IMR-90 (cell line): ENCODE data around the gene DEAF1. TPM values are rescaled to one million over a fixed set of nuclear protein-coding genes. Genes with fewer than 3 reads are reported as not detected.

Experiments used
- ATAC-seq: fragments of 200-7000 bp; cut with Tn5 transposase; 2 replicates; pipeline ENCODE4 v1.9.1; 2020; ENCODE audit warnings: low read depth, mild to moderate bottlenecking, moderate library complexity
- BruUV-seq: library from RNA; stranded (reverse); fragments of 400-500 nt; replicated peaks from 2 replicates; lab custom pipeline; 2021; lab: Mats Ljungman, UMichigan
- CTCF ChIA-PET: fragments of 300-600 bp; formaldehyde crosslinking; extraction: SDS; loops from one replicate; lab custom pipeline; 2021; ENCODE audit warnings: antibody characterized with exemption; lab: Yijun Ruan, JAX
- POLR2A ChIA-PET: fragments of 300-600 bp; sonication (Branson Sonifier 250); formaldehyde crosslinking; loops from one replicate; lab custom pipeline; 2022; ENCODE audit warnings: antibody characterized with exemption; ENCODE audit not compliant: unreplicated experiment; lab: Charles Lee
- DNase-seq: peaks from one replicate; pipeline ENCODE4 v3.0.0; 2013
- H2AFZ ChIP-seq: replicated peaks from 2 replicates; pipeline ENCODE3; 2013; ENCODE audit warnings: low read length, mild to moderate bottlenecking; ENCODE audit not compliant: poor library complexity
- H2AK5ac ChIP-seq: 2 replicates; pipeline ENCODE4 v1.6.1; 2013; ENCODE audit warnings: low read depth, low read length, inconsistent platforms
- H2AK9ac ChIP-seq: replicated peaks from 2 replicates; pipeline ENCODE3; 2013; ENCODE audit warnings: mild to moderate bottlenecking, low read depth, low read length, moderate library complexity; ENCODE audit not compliant: poor library complexity
- H2BK120ac ChIP-seq: 2 replicates; pipeline ENCODE4 v1.6.1; 2013; ENCODE audit warnings: low read depth, low read length, inconsistent platforms
- H2BK15ac ChIP-seq: 3 replicates; pipeline ENCODE4 v1.6.1; 2013; ENCODE audit warnings: low read depth, low read length, inconsistent platforms
- H2BK20ac ChIP-seq: 2 replicates; pipeline ENCODE4 v1.6.1; 2013; ENCODE audit warnings: low read depth, mild to moderate bottlenecking, inconsistent platforms, low read length, moderate library complexity
- H2BK5ac ChIP-seq: 2 replicates; pipeline ENCODE4 v1.6.1; 2013; ENCODE audit warnings: mild to moderate bottlenecking, low read depth, low read length, inconsistent platforms; ENCODE audit not compliant: poor library complexity, severe bottlenecking
- H3K14ac ChIP-seq: replicated peaks from 2 replicates; pipeline ENCODE4 v1.6.1; 2013; ENCODE audit warnings: low read depth, low read length, inconsistent platforms
- H3K18ac ChIP-seq: 2 replicates; pipeline ENCODE4 v1.6.1; 2013; ENCODE audit warnings: low read depth, low read length, control low read depth
- H3K23ac ChIP-seq: 2 replicates; pipeline ENCODE4 v1.6.1; 2013; ENCODE audit warnings: low read depth, low read length, inconsistent platforms
- H3K27ac ChIP-seq: 2 replicates; pipeline ENCODE4 v1.5.1; 2013; ENCODE audit warnings: mild to moderate bottlenecking, control low read depth, low read length; ENCODE audit not compliant: insufficient read depth
- H3K27me3 ChIP-seq: 2 replicates; pipeline ENCODE4 v1.6.1; 2013; ENCODE audit warnings: low read length; ENCODE audit not compliant: control insufficient read depth, insufficient read depth
- H3K36me3 ChIP-seq: 2 replicates; pipeline ENCODE4 v1.6.1; 2013; ENCODE audit warnings: low read length, mixed read lengths; ENCODE audit not compliant: control insufficient read depth, insufficient read depth
- H3K4ac ChIP-seq: 2 replicates; pipeline ENCODE4 v1.6.1; 2013; ENCODE audit warnings: low read depth, low read length, inconsistent platforms
- H3K4me1 ChIP-seq: 2 replicates; pipeline ENCODE4 v1.6.1; 2013; ENCODE audit warnings: low read length, mixed read lengths; ENCODE audit not compliant: control insufficient read depth, insufficient read depth
- H3K4me2 ChIP-seq: 2 replicates; pipeline ENCODE4 v1.6.1; 2013; ENCODE audit warnings: low read depth, mild to moderate bottlenecking, control low read depth, low read length, moderate library complexity
- H3K4me3 ChIP-seq: 2 replicates; pipeline ENCODE4 v1.5.1; 2013; ENCODE audit warnings: low read depth, mild to moderate bottlenecking, control low read depth, low read length, moderate library complexity; ENCODE audit not compliant: insufficient read depth
- H3K56ac ChIP-seq: 2 replicates; pipeline ENCODE4 v1.6.1; 2013; ENCODE audit warnings: low read length, inconsistent platforms; ENCODE audit not compliant: insufficient read depth; ENCODE audit errors: extremely low read depth
- H3K79me1 ChIP-seq, 2 experiments: 2 replicates each; pipeline ENCODE4 v1.6.1; 2013; ENCODE audit warnings: low read length in 2 of 2, inconsistent platforms in 1 of 2, low read depth in 1 of 2
- H3K9ac ChIP-seq: 2 replicates; pipeline ENCODE4 v1.6.1; 2013; ENCODE audit warnings: low read depth, low read length, control low read depth
- H3K9me1 ChIP-seq: 2 replicates; pipeline ENCODE4 v1.6.1; 2013; ENCODE audit warnings: low read length, inconsistent platforms; ENCODE audit not compliant: insufficient read depth
- H3K9me3 ChIP-seq: 2 replicates; pipeline ENCODE4 v1.6.1; 2013; ENCODE audit warnings: low read length; ENCODE audit not compliant: control insufficient read depth, insufficient read depth
- H4K20me1 ChIP-seq: 2 replicates; pipeline ENCODE4 v1.6.1; 2013; ENCODE audit warnings: low read length, inconsistent platforms; ENCODE audit not compliant: insufficient read depth
- H4K5ac ChIP-seq: 2 replicates; pipeline ENCODE4 v1.6.1; 2013; ENCODE audit warnings: mild to moderate bottlenecking, low read depth, low read length, control low read depth
- H4K8ac ChIP-seq, 2 experiments: 2 replicates each; pipeline ENCODE4 v1.6.1; 2013; ENCODE audit warnings: low read depth in 2 of 2, low read length in 2 of 2, control low read depth in 1 of 2, inconsistent platforms in 1 of 2
- H4K91ac ChIP-seq: 2 replicates; pipeline ENCODE4 v1.6.1; 2013; ENCODE audit warnings: low read depth, low read length, inconsistent platforms; ENCODE audit not compliant: insufficient read depth
- BHLHE40 ChIP-seq: fragments of 150-350 bp; IDR thresholded peaks from 2 replicates; pipeline ENCODE4 v1.6.1; 2016; ENCODE audit warnings: mild to moderate bottlenecking, low read depth, low read length
- CEBPB ChIP-seq: IDR thresholded peaks from 2 replicates; pipeline ENCODE4 v1.6.1; 2012; ENCODE audit warnings: low read depth, low read length, improper control_type of control experiment
- FOS ChIP-seq: fragments of 150-350 bp; IDR thresholded peaks from 2 replicates; pipeline ENCODE4 v1.6.1; 2016; ENCODE audit warnings: low read depth, low read length
- MAFK ChIP-seq: IDR thresholded peaks from 2 replicates; pipeline ENCODE4 v1.6.1; 2012; ENCODE audit warnings: low read depth, low read length, improper control_type of control experiment
- MAZ ChIP-seq: IDR thresholded peaks from 2 replicates; pipeline ENCODE4 v1.6.1; 2012; ENCODE audit warnings: low read depth, mild to moderate bottlenecking, low read length, improper control_type of control experiment, moderate library complexity, borderline replicate concordance
- NFE2L2 ChIP-seq: fragments of 150-350 bp; IDR thresholded peaks from 2 replicates; pipeline ENCODE4 v1.6.1; 2016; ENCODE audit warnings: low read depth, mild to moderate bottlenecking, low read length
- POLR2A ChIP-seq: IDR thresholded peaks from 2 replicates; pipeline ENCODE4 v1.6.1; 2012; ENCODE audit warnings: mild to moderate bottlenecking, low read depth, low read length
- RAD21 ChIP-seq: IDR thresholded peaks from 2 replicates; pipeline ENCODE4 v1.6.1; 2012; ENCODE audit warnings: low read length, improper control_type of control experiment
- RCOR1 ChIP-seq: IDR thresholded peaks from 2 replicates; pipeline ENCODE4 v1.6.1; 2012; ENCODE audit warnings: mild to moderate bottlenecking, low read length, improper control_type of control experiment; ENCODE audit not compliant: insufficient replicate concordance
- RFX5 ChIP-seq: IDR thresholded peaks from 2 replicates; pipeline ENCODE4 v1.8.0; 2012; ENCODE audit warnings: low read depth, mild to moderate bottlenecking, low read length, moderate library complexity
- SMC3 ChIP-seq: fragments of 150-350 bp; IDR thresholded peaks from 2 replicates; pipeline ENCODE4 v1.6.1; 2016; ENCODE audit warnings: low read depth, mild to moderate bottlenecking, antibody characterized with exemption, low read length, moderate library complexity
- WGBS, 2 experiments: methylation state at CpG; one replicate each; pipeline versions ENCODE4 v1.1.5 to v1.1.7; 2013; ENCODE audit warnings: missing lambda C conversion rate in 2 of 2; ENCODE audit not compliant: insufficient read length in 1 of 2; ENCODE audit errors: extremely low coverage in 2 of 2; 5-methylcytosine and 5-hydroxymethylcytosine counted together
- dilution Hi-C: fragments of 300-500 bp; cut with HindIII; formaldehyde crosslinking; loops from one replicate; pipeline ENCODE4 v1.14.3; 2018; ENCODE audit warnings: low sequenced_read_pairs; ENCODE audit not compliant: unreplicated experiment
- in situ Hi-C: fragments of 300-500 bp; cut with MboI; formaldehyde crosslinking; loops from 3 replicates; pipeline ENCODE4 v1.14.3; 2019; ENCODE audit warnings: low sequenced_read_pairs, inconsistent platforms, mixed read lengths
- intact Hi-C: fragments of 100-400 bp; cut with micrococcal nuclease; formaldehyde crosslinking; loops from 2 replicates; pipeline ENCODE4 v1.10.0; 2022
- polyA plus RNA-seq, 3 experiments: library from polyadenylated mRNA; depleted of rRNA; stranded (reverse); fragments of >200 nt; gene quantifications; 2 replicates each; pipeline ENCODE4 v1.2.3, GENCODE V29; 2012; ENCODE audit warnings: low replicate concordance in 1 of 3
- total RNA-seq: library from RNA; depleted of rRNA; stranded (reverse); fragments of >200 nt; gene quantifications from 2 replicates; pipeline ENCODE4 v1.2.3, GENCODE V29; 2012
- TF ChIP-seq, protein P1 (sequence below): conservative IDR thresholded peaks from 2 replicates; pipeline ENCODE4 v1.5.1; 2012; ENCODE audit warnings: mild to moderate bottlenecking, low read depth, low read length, improper control_type of control experiment

The DEAF1 gene
- total and polyA plus RNA-seq, 2 of the 4 experiments (the other 2 are of a cell fraction): 22.9 to 31.6 TPM

DNA sequence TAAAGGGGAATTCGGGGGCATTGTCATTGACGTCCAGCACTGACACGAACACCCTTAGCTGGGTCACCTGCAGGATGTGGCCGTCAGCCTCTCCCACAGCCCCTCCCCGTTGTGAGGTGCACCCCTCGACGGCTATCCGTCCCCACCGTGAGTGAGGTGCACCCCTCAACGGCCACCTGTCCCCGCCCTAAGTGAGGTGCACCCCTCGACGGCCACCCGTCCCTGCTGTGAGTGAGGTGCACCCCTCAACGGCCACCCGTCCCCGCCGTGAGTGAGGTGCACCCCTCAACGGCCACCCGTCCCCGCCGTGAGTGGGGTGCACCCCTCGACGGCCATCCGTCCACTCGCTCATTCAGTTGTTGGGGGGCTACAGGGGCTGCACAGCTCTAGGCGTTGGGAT lies 73.2 kb downstream of the DEAF1 start:
- ChIA-PET CTCF (no interaction called here), POLR2A (no interaction called here)
- Histone ChIP-seq H3K14ac (no peak overlapping the region), H3K56ac (no peak overlapping the region), H3K9ac (no peak overlapping the region), H2AK5ac (no peak overlapping the region), H2AFZ (no peak overlapping the region), H4K5ac (no peak overlapping the region), H4K91ac (no peak overlapping the region), H3K9me1 (0 out of 2 replicates have a peak, but pooled peaks cover 3% of the 10 kb centered on the region), H3K4me3 (no peak overlapping the region), H3K36me3 (peaks cover 6% of the 10 kb centered on the region; the same call in 1 of the 2 replicates), H2BK15ac (no peak overlapping the region), H3K79me1 (peaks cover 2 to 11% of the 10 kb centered on the region in 2 experiments; a peak in 1 of 4 replicates), H3K27ac (no peak overlapping the region), H3K27me3 (peaks cover 2% of the 10 kb centered on the region; the same call in 1 of the 2 replicates), H3K4me1 (no peaks in the 10 kb centered on the region), H3K9me3 (no peaks in the 10 kb centered on the region), H3K18ac (no peak overlapping the region), H2AK9ac (no peak overlapping the region), H3K23ac (no peak overlapping the region), H4K8ac (no peak overlapping the region), H3K4ac (no peak overlapping the region), H4K20me1 (no peaks in the 10 kb centered on the region; the same call in 1 of the 2 replicates), H2BK5ac (no peak overlapping the region), H2BK120ac (no peak overlapping the region), H2BK20ac (no peak overlapping the region), H3K4me2 (no peak overlapping the region)
- dilution Hi-C loops (no loop called here), intact Hi-C loops (no loop called here), in situ Hi-C loops (no loop called here)
- DNase-seq (no peak), ATAC-seq (no peak)
- 95% methylated on average over 13 of the region's 27 CpGs; no CpG with 5 or more reads in 1 of the 2 experiments for WGBS, 2 experiments
- BruUV-seq: no TSS peak
- TF ChIP-seq CEBPB (no peak), NFE2L2 (no peak), MAZ (no peak), RAD21 (no peak), SMC3 (no peak), MAFK (no peak), FOS (no peak), BHLHE40 (no peak), POLR2A (no peak), RFX5 (no peak), RCOR1 (no peak)
- TF ChIP-seq, protein P1, sequence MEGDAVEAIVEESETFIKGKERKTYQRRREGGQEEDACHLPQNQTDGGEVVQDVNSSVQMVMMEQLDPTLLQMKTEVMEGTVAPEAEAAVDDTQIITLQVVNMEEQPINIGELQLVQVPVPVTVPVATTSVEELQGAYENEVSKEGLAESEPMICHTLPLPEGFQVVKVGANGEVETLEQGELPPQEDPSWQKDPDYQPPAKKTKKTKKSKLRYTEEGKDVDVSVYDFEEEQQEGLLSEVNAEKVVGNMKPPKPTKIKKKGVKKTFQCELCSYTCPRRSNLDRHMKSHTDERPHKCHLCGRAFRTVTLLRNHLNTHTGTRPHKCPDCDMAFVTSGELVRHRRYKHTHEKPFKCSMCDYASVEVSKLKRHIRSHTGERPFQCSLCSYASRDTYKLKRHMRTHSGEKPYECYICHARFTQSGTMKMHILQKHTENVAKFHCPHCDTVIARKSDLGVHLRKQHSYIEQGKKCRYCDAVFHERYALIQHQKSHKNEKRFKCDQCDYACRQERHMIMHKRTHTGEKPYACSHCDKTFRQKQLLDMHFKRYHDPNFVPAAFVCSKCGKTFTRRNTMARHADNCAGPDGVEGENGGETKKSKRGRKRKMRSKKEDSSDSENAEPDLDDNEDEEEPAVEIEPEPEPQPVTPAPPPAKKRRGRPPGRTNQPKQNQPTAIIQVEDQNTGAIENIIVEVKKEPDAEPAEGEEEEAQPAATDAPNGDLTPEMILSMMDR: no peak
